ENCODE results near the gene SLC8A1.

Gene SLC8A1

GRCh38 chr2:40251137-40251536 lies 200.8 kb downstream of the SLC8A1 start:
- DNase-seq (ENCODE audit: extremely low read depth, low read depth) = no peak
- TF ChIP-seq CTCF (IDR thresholded peaks at IDR 0.05; ENCODE audit: low read depth, low read length) = no peak

- no peak for TF ChIP-seq CTCF (IDR thresholded peaks at IDR 0.05; ENCODE audit: low read depth, low read length)
- no peak for DNase-seq (ENCODE audit: extremely low read depth, low read depth)
These were observed 202.3 kb downstream of the SLC8A1 start for GRCh38 chr2:40249577-40249976.

GRCh38 chr2:40248294-40248693 lies 203.6 kb downstream of the SLC8A1 start:
- DNase-seq (ENCODE audit: extremely low read depth, low read depth) = no peak
- no peak for TF ChIP-seq CTCF (IDR thresholded peaks at IDR 0.05; ENCODE audit: low read depth, low read length)

- peak; percentile 14 for DNase-seq (ENCODE audit: extremely low read depth, low read depth)
- TF ChIP-seq CTCF (IDR thresholded peaks at IDR 0.05; ENCODE audit: low read depth, low read length) = peak; percentile 61
These were observed 207.2 kb downstream of the SLC8A1 start for GRCh38 chr2:40244675-40245074.

- no peak for DNase-seq (ENCODE audit: extremely low read depth, low read depth)
- no peak for TF ChIP-seq CTCF (IDR thresholded peaks at IDR 0.05; ENCODE audit: low read depth, low read length)
These were observed 207.6 kb downstream of the SLC8A1 start for GRCh38 chr2:40244251-40244650.

GRCh38 chr2:40243581-40244187 lies 208.2 kb downstream of the SLC8A1 start:
- DNase-seq (ENCODE audit: extremely low read depth, low read depth) = peak; percentile 28

GRCh38 chr2:40242315-40242714 lies 209.6 kb downstream of the SLC8A1 start:
- DNase-seq (ENCODE audit: extremely low read depth, low read depth) = no peak
- TF ChIP-seq CTCF (IDR thresholded peaks at IDR 0.05; ENCODE audit: low read depth, low read length) = no peak

More at GRCh38 chr2:40243581-40244187, 208.2 kb downstream of the SLC8A1 start:
- no peak for TF ChIP-seq CTCF (IDR thresholded peaks at IDR 0.05; ENCODE audit: low read depth, low read length)

All from AG09319 (cell line).